PC-3 (cell line): Measurements from ENCODE around the gene NARS2. TPM values are rescaled to one million over a fixed set of nuclear protein-coding genes. Genes with fewer than 3 reads are reported as not detected.

ENCODE experiments used
- ATAC-seq: fragments of 200-7000 bp; cut with Tn5 transposase; 2 replicates; pipeline ENCODE4 v1.9.1; 2020; ENCODE audit warnings: mild to moderate bottlenecking, moderate library complexity
- BruUV-seq: library from RNA; stranded (reverse); fragments of 400-500 nt; replicated peaks from 2 replicates; lab custom pipeline; 2021; lab: Mats Ljungman, UMichigan
- CTCF ChIA-PET: fragments of 300-600 bp; sonication (Branson Sonifier 250); formaldehyde crosslinking; loops from one replicate; lab custom pipeline; 2022; ENCODE audit warnings: antibody characterized with exemption; lab: Charles Lee
- POLR2A ChIA-PET: fragments of 300-600 bp; sonication (Branson Sonifier 250); formaldehyde crosslinking; loops from one replicate; lab custom pipeline; 2022; ENCODE audit warnings: antibody characterized with exemption; ENCODE audit not compliant: unreplicated experiment; lab: Charles Lee
- DNase-seq: peaks from one replicate; pipeline ENCODE4 v3.0.0-alpha.2; 2015
- H2AFZ ChIP-seq: fragments of 300-600 bp; sonication (generic); 2 replicates; pipeline ENCODE4 v1.6.0; 2016; ENCODE audit warnings: antibody characterized with exemption, low read length
- H3F3A ChIP-seq: fragments of 300-600 bp; sonication (generic); one replicate; pipeline ENCODE4 v1.6.0; 2017; ENCODE audit warnings: antibody characterized with exemption, low read length, control low read depth, mild to moderate bottlenecking; ENCODE audit not compliant: unreplicated experiment
- H3K27ac ChIP-seq: fragments of 300-600 bp; sonication (generic); 2 replicates; pipeline ENCODE4 v1.5.1; 2016; ENCODE audit warnings: mild to moderate bottlenecking, low read length
- H3K27me3 ChIP-seq: fragments of 300-600 bp; sonication (generic); 2 replicates; pipeline ENCODE4 v1.6.1; 2016; ENCODE audit warnings: low read length, mixed read lengths
- H3K36me3 ChIP-seq: fragments of 300-600 bp; sonication (generic); 2 replicates; pipeline ENCODE4 v1.6.1; 2016; ENCODE audit warnings: low read depth, mixed run types, low read length, mixed read lengths
- H3K4me1 ChIP-seq: fragments of 300-600 bp; sonication (generic); 2 replicates; pipeline ENCODE4 v1.5.1; 2016; ENCODE audit warnings: low read length; ENCODE audit not compliant: insufficient read depth
- H3K4me2 ChIP-seq: fragments of 300-600 bp; sonication (generic); 2 replicates; pipeline ENCODE4 v1.6.0; 2016; ENCODE audit warnings: low read length
- H3K4me3 ChIP-seq: fragments of 300-600 bp; sonication (generic); 2 replicates; pipeline ENCODE4 v1.5.1; 2016; ENCODE audit warnings: mild to moderate bottlenecking, low read length, mixed read lengths
- H3K79me2 ChIP-seq: fragments of 300-600 bp; sonication (generic); 2 replicates; pipeline ENCODE4 v1.6.1; 2017; ENCODE audit warnings: low read length, mixed read lengths
- H3K9ac ChIP-seq: fragments of 300-600 bp; sonication (generic); 2 replicates; pipeline ENCODE4 v1.6.0; 2016; ENCODE audit warnings: mild to moderate bottlenecking, low read length
- H3K9me2 ChIP-seq: fragments of 300-600 bp; sonication (generic); replicated peaks from 2 replicates; pipeline ENCODE4 v1.6.1; 2016; ENCODE audit warnings: mixed run types, low read length, mixed read lengths
- H3K9me3 ChIP-seq: fragments of 300-600 bp; sonication (generic); 2 replicates; pipeline ENCODE4 v1.6.1; 2016; ENCODE audit warnings: low read length, mixed read lengths
- H4K20me1 ChIP-seq: fragments of 300-600 bp; sonication (generic); 2 replicates; pipeline ENCODE4 v1.6.1; 2016; ENCODE audit warnings: low read length, mixed read lengths
- EZH2 ChIP-seq: fragments of 300-600 bp; sonication (generic); IDR thresholded peaks from one replicate; pipeline ENCODE4 v1.6.1; 2017; ENCODE audit warnings: antibody characterized with exemption, mild to moderate bottlenecking, low read length; ENCODE audit not compliant: unreplicated experiment
- EZH2phosphoT487 ChIP-seq: fragments of 300-600 bp; sonication (generic); IDR thresholded peaks from 2 replicates; pipeline ENCODE4 v1.6.1; 2018; ENCODE audit warnings: mild to moderate bottlenecking, antibody characterized with exemption, low read length, borderline replicate concordance
- intact Hi-C: fragments of 100-400 bp; cut with micrococcal nuclease; formaldehyde crosslinking; loops from 2 replicates; pipeline ENCODE4 v1.9.0; 2023
- total RNA-seq: library from RNA; depleted of rRNA; stranded (reverse); fragments of >200 nt; gene quantifications from 2 replicates; pipeline ENCODE4 v1.2.3, GENCODE V29; 2014
- TF ChIP-seq, protein P1 (sequence below): fragments of 300-600 bp; sonication (generic); conservative IDR thresholded peaks from 2 replicates; pipeline ENCODE4 v1.5.1; 2017; ENCODE audit warnings: antibody characterized with exemption, low read depth, mild to moderate bottlenecking, low read length

Gene NARS2
- total RNA-seq, 1 experiment from 2014 or later: 33.5 TPM

DNA sequence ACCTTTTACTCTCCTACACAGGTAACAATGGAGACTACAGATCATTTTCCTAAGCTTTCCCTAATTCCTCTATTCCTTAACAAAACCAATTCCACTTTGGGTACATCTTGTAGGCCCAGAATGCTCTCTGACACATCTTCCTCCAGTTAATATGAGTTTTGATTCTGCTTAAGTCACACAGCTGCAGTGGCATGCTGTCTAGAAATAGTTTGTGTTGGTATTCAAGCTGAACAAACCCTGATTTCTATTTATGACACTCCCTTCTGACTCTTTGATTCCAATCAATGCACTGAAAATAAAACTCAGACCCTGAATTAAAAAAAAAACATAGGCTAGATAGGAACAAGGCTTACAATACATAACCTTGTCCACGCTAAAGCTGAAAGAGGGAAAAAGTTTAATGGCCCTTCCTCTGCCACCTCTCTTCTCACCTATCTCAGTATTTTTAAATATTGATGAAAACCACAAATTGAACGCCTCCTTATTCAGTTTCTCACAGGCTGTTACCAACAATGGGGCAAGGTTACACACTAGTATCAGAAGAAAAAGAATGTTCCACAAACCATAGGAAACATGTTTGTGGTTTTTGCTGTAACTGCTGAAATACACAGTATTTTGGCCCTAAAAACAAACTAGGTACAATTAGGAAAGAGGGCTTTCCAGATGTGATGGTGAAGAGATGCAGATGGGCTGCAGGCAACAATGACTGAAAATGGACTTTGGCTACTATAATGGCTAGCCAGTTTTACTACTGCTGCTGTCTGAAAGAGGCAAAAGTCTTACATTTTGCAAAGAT, 121.3 kb downstream of the NARS2 start:
- Histone ChIP-seq H3K79me2 (no peaks in the 10 kb centered on the region), H3K4me1 (no peaks in the 10 kb centered on the region), H3K36me3 (peaks cover 4% of the 10 kb centered on the region; the same call in 1 of the 2 replicates), H3K4me3 (no peak overlapping the region), H3K9me2 (no peaks in the 10 kb centered on the region), H3F3A (no peaks in the 10 kb centered on the region), H3K27ac (no peak overlapping the region), H2AFZ (no peak overlapping the region), H3K9ac (no peak overlapping the region), H3K27me3 (no peaks in the 10 kb centered on the region), H3K9me3 (no peaks in the 10 kb centered on the region), H4K20me1 (no peaks in the 10 kb centered on the region), H3K4me2 (no peak overlapping the region)
- DNase-seq (no peak), ATAC-seq (no peak)
- intact Hi-C loops: no loop called here
- BruUV-seq: no TSS peak
- ChIA-PET CTCF (no interaction called here), POLR2A (no interaction called here)
- TF ChIP-seq, protein P1, sequence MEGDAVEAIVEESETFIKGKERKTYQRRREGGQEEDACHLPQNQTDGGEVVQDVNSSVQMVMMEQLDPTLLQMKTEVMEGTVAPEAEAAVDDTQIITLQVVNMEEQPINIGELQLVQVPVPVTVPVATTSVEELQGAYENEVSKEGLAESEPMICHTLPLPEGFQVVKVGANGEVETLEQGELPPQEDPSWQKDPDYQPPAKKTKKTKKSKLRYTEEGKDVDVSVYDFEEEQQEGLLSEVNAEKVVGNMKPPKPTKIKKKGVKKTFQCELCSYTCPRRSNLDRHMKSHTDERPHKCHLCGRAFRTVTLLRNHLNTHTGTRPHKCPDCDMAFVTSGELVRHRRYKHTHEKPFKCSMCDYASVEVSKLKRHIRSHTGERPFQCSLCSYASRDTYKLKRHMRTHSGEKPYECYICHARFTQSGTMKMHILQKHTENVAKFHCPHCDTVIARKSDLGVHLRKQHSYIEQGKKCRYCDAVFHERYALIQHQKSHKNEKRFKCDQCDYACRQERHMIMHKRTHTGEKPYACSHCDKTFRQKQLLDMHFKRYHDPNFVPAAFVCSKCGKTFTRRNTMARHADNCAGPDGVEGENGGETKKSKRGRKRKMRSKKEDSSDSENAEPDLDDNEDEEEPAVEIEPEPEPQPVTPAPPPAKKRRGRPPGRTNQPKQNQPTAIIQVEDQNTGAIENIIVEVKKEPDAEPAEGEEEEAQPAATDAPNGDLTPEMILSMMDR: no peak
- TF ChIP-seq EZH2 (no peak), EZH2phosphoT487 (no peak)

DNA sequence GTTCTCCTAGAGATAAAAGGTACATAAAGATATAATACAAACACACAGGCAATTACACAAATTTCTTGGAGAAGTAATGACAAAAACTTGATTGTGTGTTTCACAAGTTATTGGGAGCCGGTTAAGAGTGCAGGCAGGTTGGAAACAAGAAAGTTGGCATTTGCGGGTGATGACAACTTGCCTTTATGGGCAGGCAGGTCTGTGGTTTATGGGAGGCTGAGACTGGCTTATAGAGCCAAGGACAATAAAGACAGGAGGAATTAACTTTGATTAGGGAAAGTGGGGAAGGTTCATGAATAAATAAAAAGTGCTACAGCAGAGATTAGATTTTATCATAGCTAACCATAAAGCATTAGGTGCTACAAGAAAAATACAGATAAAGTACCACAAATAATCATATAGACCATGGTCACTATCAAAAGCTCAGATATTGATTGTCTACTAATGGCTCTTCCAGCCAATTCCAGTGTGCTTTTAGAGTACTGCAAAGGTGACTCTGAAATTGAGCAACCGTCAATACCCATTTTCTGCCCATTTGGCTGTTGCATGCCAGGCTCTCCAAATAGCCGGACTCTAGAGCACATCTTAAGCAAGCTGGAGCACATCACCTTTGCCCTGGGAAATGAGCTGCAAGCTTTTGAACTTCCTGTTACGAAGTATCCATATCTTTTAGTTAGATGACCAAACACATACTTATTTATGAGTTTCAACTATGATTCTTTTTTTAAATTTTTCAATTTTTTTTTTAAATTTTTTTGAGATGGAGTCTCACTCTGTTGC, 123.1 kb downstream of the NARS2 start:
- Histone ChIP-seq H3K27ac (no peak overlapping the region), H3F3A (no peaks in the 10 kb centered on the region), H3K4me3 (no peak overlapping the region), H3K9ac (no peak overlapping the region), H3K36me3 (peaks cover 4% of the 10 kb centered on the region; the same call in 1 of the 2 replicates), H3K79me2 (no peaks in the 10 kb centered on the region), H3K9me2 (no peaks in the 10 kb centered on the region), H4K20me1 (no peaks in the 10 kb centered on the region), H3K27me3 (no peaks in the 10 kb centered on the region), H3K4me1 (no peaks in the 10 kb centered on the region), H2AFZ (no peak overlapping the region), H3K4me2 (no peak overlapping the region), H3K9me3 (no peaks in the 10 kb centered on the region)
- BruUV-seq: no TSS peak
- TF ChIP-seq EZH2phosphoT487 (no peak), EZH2 (no peak)
- TF ChIP-seq, protein P1: no peak
- ATAC-seq (no peak), DNase-seq (no peak)
- intact Hi-C loops: no loop called here
- POLR2A ChIA-PET: no interaction called here
- CTCF ChIA-PET: no interaction called here
